Neural cell (in vitro differentiated cells): ENCODE results near the gene NCDN. TPM values are rescaled to one million over a fixed set of nuclear protein-coding genes. Genes with fewer than 3 reads are reported as not detected.

Experiments
- H2AFZ ChIP-seq: fragments of 200-600, 300-800 bp; sonication (generic), shearing (Covaris generic); 2 replicates; pipeline ENCODE4 v1.6.0; 2014; ENCODE audit warnings: low read depth, mild to moderate bottlenecking, antibody characterized with exemption, low read length, moderate library complexity
- H3F3A ChIP-seq: fragments of 200-600 bp; shearing (Covaris generic); 2 replicates; pipeline ENCODE4 v1.6.1; 2016; ENCODE audit warnings: mild to moderate bottlenecking, moderate library complexity, mixed read lengths, antibody characterized with exemption, low read length; ENCODE audit not compliant: insufficient read depth, poor library complexity, severe bottlenecking
- H3K27ac ChIP-seq: fragments of 200-600, 300-800 bp; sonication (generic), shearing (Covaris generic); 2 replicates; pipeline ENCODE4 v1.5.1; 2014; ENCODE audit warnings: mild to moderate bottlenecking, low read length, moderate library complexity
- H3K27me3 ChIP-seq: fragments of 300-800, 200-600 bp; sonication (generic), shearing (Covaris generic); 2 replicates; pipeline ENCODE4 v1.6.0; 2014; ENCODE audit warnings: mild to moderate bottlenecking, low read depth, low read length, moderate library complexity; ENCODE audit not compliant: insufficient read depth
- H3K36me3 ChIP-seq: fragments of 300-800, 200-600 bp; sonication (generic), shearing (Covaris generic); 2 replicates; pipeline ENCODE4 v1.5.1; 2014; ENCODE audit warnings: mild to moderate bottlenecking, antibody characterized with exemption, low read length, moderate library complexity; ENCODE audit not compliant: insufficient read depth
- H3K4me2 ChIP-seq: fragments of 300-800, 200-600 bp; sonication (generic), shearing (Covaris generic); 2 replicates; pipeline ENCODE4 v1.6.0; 2014; ENCODE audit warnings: mild to moderate bottlenecking, low read length
- H3K4me3 ChIP-seq: fragments of 300-800, 200-600 bp; sonication (generic), shearing (Covaris generic); 2 replicates; pipeline ENCODE4 v1.5.1; 2014; ENCODE audit warnings: mild to moderate bottlenecking, low read length, moderate library complexity
- H3K79me2 ChIP-seq: fragments of 200-600 bp; shearing (Covaris generic); replicated peaks from 2 replicates; pipeline ENCODE4 v1.6.0; 2014; ENCODE audit warnings: mild to moderate bottlenecking, low read length, moderate library complexity; ENCODE audit not compliant: insufficient read depth
- H3K9ac ChIP-seq: fragments of 300-800, 200-600 bp; sonication (generic), shearing (Covaris generic); 2 replicates; pipeline ENCODE4 v1.6.1; 2016; ENCODE audit warnings: mild to moderate bottlenecking, low read length, mixed read lengths
- H3K9me2 ChIP-seq: fragments of 200-600 bp; shearing (Covaris generic); 2 replicates; pipeline ENCODE4 v1.6.1; 2016; ENCODE audit warnings: mild to moderate bottlenecking, low read length, mixed read lengths; ENCODE audit not compliant: insufficient read depth
- H3K9me3 ChIP-seq: fragments of 200-600, 300-800 bp; sonication (generic), shearing (Covaris generic); 2 replicates; pipeline ENCODE4 v1.6.1; 2016; ENCODE audit warnings: mild to moderate bottlenecking, mixed run types, low read length, moderate library complexity, mixed read lengths
- H4K20me1 ChIP-seq: fragments of 200-600 bp; shearing (Covaris generic); 2 replicates; pipeline ENCODE4 v1.6.1; 2016; ENCODE audit warnings: mild to moderate bottlenecking, mixed run types; ENCODE audit not compliant: insufficient read depth
- EP300 ChIP-seq: fragments of 450-650 bp; conservative IDR thresholded peaks from 2 replicates; pipeline ENCODE4 v1.6.1; 2014; ENCODE audit warnings: antibody characterized with exemption, mild to moderate bottlenecking, moderate library complexity; ENCODE audit not compliant: poor library complexity, severe bottlenecking
- MXI1 ChIP-seq: fragments of 450-650 bp; conservative IDR thresholded peaks from 2 replicates; pipeline ENCODE4 v1.6.1; 2014; ENCODE audit warnings: antibody characterized with exemption, mild to moderate bottlenecking; ENCODE audit not compliant: poor library complexity, severe bottlenecking
- POLR2AphosphoS5 ChIP-seq: IDR thresholded peaks from 2 replicates; pipeline ENCODE4 v1.6.1; 2012
- RAD21 ChIP-seq: fragments of 450-650 bp; conservative IDR thresholded peaks from 2 replicates; pipeline ENCODE4 v1.6.1; 2014; ENCODE audit warnings: antibody characterized with exemption, mild to moderate bottlenecking, moderate library complexity
- SMC3 ChIP-seq: fragments of 450-650 bp; conservative IDR thresholded peaks from 2 replicates; pipeline ENCODE4 v1.6.1; 2014; ENCODE audit warnings: antibody characterized with exemption, mild to moderate bottlenecking, moderate library complexity; ENCODE audit not compliant: poor library complexity
- TAF1 ChIP-seq: IDR thresholded peaks from 2 replicates; pipeline ENCODE4 v1.6.1; 2012; ENCODE audit warnings: low read depth
- polyA minus RNA-seq: library from RNA; depleted of rRNA, polyadenylated mRNA; stranded (reverse); fragments of >200 nt; gene quantifications from 2 replicates; pipeline ENCODE4 v1.2.3, GENCODE V29; 2014
- polyA plus RNA-seq: library from polyadenylated mRNA; depleted of rRNA; stranded (reverse); fragments of >200 nt; gene quantifications from 2 replicates; pipeline ENCODE4 v1.2.3, GENCODE V29; 2014
- TF ChIP-seq, protein P1 (sequence below): fragments of 450-650 bp; IDR thresholded peaks from 2 replicates; pipeline ENCODE4 v1.5.1; 2014; ENCODE audit warnings: antibody characterized with exemption, mild to moderate bottlenecking, moderate library complexity; ENCODE audit not compliant: poor library complexity, severe bottlenecking
- TF ChIP-seq, protein P2 (sequence below): IDR thresholded peaks from 2 replicates; pipeline ENCODE4 v1.6.1; 2012; ENCODE audit warnings: borderline replicate concordance

The NCDN gene, protein sequence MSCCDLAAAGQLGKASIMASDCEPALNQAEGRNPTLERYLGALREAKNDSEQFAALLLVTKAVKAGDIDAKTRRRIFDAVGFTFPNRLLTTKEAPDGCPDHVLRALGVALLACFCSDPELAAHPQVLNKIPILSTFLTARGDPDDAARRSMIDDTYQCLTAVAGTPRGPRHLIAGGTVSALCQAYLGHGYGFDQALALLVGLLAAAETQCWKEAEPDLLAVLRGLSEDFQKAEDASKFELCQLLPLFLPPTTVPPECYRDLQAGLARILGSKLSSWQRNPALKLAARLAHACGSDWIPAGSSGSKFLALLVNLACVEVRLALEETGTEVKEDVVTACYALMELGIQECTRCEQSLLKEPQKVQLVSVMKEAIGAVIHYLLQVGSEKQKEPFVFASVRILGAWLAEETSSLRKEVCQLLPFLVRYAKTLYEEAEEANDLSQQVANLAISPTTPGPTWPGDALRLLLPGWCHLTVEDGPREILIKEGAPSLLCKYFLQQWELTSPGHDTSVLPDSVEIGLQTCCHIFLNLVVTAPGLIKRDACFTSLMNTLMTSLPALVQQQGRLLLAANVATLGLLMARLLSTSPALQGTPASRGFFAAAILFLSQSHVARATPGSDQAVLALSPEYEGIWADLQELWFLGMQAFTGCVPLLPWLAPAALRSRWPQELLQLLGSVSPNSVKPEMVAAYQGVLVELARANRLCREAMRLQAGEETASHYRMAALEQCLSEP
- 66.1 and 73.5 TPM in 2 replicates for polyA plus RNA-seq
- 74.0 and 76.9 TPM in 2 replicates for polyA minus RNA-seq

DNA sequence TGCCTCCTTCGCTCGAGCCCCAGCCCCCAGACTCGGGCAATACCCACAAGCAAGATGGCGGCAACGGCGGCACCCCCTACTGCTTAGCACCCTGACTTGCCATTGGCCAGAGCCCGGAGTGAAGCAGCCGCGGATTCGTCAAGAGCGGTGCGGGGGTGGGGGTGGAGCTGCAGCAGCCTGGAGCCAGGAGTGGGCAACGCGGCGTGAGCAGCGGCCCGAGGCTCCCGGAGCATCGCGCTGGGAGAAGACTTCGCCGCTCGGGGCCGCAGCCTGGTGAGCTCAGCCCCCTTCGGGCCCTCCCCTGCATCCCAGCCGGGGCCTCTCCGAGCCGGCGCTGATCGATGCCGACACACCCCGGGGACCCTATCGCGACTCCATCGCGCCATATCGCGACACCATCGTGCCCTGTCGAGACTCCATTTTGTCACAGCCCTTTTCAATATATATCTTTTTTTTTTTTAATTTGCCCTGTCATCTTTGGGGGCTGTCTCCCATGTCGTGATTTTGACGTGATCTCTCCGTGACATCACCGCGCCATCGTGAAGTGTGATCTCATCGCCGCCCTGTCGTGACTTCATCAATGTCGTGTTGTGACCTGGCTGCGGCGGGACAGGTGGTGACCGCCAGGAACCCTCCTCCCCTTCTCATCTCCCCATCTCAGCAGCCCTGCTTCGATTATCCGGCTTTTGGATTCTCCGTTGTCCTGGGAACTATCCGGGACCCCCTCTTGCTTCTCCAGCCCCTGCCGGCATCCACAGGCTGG, at the start of gene NCDN:
TSS of gene NCDN (plus strand) at position 189 of the 763 bp plus-strand sequence. CDS start at position 581, 392 bp downstream.
- peak within 1 kb of the TSS; percentile 66 for H2AFZ ChIP-seq

DNA sequence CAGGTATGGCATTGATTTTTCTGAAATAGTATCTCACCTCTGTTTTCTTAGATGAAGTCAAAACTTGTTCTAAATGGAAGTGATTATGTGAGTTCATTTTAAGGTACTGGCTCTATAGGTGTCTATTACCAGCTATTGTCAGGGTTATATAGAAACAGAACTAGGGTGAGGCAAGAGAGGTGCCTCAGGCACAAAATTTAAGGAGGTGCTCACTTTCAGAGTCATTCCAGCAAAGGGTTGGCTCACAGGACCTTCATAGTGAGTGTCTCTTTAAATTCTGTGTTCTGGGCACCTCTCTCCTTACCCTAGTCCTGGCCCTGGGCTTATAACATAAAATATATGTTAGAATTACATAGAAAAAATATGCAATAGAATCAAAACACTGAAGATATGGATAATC, 49.7 kb upstream of the NCDN start:
- H3K9me2 ChIP-seq = no peaks in the 10 kb centered on the region
- H3K9ac ChIP-seq = no peak overlapping the region
- no peaks in the 10 kb centered on the region for H3K36me3 ChIP-seq
- H3F3A ChIP-seq = no peaks in the 10 kb centered on the region
- no peak overlapping the region for H3K27ac ChIP-seq
- H3K4me3 ChIP-seq = no peak overlapping the region
- no peaks in the 10 kb centered on the region for H4K20me1 ChIP-seq
- H2AFZ ChIP-seq = no peak overlapping the region
- peaks cover 3% of the 10 kb centered on the region for H3K79me2 ChIP-seq
- TF ChIP-seq RAD21 = no peak
- no peak for TF ChIP-seq POLR2AphosphoS5
- TF ChIP-seq, protein P1, sequence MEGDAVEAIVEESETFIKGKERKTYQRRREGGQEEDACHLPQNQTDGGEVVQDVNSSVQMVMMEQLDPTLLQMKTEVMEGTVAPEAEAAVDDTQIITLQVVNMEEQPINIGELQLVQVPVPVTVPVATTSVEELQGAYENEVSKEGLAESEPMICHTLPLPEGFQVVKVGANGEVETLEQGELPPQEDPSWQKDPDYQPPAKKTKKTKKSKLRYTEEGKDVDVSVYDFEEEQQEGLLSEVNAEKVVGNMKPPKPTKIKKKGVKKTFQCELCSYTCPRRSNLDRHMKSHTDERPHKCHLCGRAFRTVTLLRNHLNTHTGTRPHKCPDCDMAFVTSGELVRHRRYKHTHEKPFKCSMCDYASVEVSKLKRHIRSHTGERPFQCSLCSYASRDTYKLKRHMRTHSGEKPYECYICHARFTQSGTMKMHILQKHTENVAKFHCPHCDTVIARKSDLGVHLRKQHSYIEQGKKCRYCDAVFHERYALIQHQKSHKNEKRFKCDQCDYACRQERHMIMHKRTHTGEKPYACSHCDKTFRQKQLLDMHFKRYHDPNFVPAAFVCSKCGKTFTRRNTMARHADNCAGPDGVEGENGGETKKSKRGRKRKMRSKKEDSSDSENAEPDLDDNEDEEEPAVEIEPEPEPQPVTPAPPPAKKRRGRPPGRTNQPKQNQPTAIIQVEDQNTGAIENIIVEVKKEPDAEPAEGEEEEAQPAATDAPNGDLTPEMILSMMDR = no peak
- TF ChIP-seq MXI1 = no peak
- TF ChIP-seq EP300 = no peak
- TF ChIP-seq, protein P2, sequence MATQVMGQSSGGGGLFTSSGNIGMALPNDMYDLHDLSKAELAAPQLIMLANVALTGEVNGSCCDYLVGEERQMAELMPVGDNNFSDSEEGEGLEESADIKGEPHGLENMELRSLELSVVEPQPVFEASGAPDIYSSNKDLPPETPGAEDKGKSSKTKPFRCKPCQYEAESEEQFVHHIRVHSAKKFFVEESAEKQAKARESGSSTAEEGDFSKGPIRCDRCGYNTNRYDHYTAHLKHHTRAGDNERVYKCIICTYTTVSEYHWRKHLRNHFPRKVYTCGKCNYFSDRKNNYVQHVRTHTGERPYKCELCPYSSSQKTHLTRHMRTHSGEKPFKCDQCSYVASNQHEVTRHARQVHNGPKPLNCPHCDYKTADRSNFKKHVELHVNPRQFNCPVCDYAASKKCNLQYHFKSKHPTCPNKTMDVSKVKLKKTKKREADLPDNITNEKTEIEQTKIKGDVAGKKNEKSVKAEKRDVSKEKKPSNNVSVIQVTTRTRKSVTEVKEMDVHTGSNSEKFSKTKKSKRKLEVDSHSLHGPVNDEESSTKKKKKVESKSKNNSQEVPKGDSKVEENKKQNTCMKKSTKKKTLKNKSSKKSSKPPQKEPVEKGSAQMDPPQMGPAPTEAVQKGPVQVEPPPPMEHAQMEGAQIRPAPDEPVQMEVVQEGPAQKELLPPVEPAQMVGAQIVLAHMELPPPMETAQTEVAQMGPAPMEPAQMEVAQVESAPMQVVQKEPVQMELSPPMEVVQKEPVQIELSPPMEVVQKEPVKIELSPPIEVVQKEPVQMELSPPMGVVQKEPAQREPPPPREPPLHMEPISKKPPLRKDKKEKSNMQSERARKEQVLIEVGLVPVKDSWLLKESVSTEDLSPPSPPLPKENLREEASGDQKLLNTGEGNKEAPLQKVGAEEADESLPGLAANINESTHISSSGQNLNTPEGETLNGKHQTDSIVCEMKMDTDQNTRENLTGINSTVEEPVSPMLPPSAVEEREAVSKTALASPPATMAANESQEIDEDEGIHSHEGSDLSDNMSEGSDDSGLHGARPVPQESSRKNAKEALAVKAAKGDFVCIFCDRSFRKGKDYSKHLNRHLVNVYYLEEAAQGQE = no peak
- H3K9me3 ChIP-seq = no peaks in the 10 kb centered on the region
- no peak overlapping the region for H3K4me2 ChIP-seq
- no peaks in the 10 kb centered on the region for H3K27me3 ChIP-seq

More for the DNA sequence above, at the start of gene NCDN:
- Histone ChIP-seq H3K27me3 (no peaks in the 10 kb centered on the region), H3K4me2 (peak within 1 kb of the TSS; percentile 90), H3K9me3 (no peaks in the 10 kb centered on the region), H3K9ac (peak within 1 kb of the TSS; percentile 87), H3F3A (peaks cover 5% of the 10 kb centered on the region), H4K20me1 (no peaks in the 10 kb centered on the region), H3K9me2 (no peaks in the 10 kb centered on the region), H3K79me2 (peaks cover 18% of the 10 kb centered on the region), H3K4me3 (peak within 1 kb of the TSS; percentile 93), H3K27ac (peak within 1 kb of the TSS; percentile 91), H3K36me3 (no peaks in the 10 kb centered on the region)
- TF ChIP-seq MXI1 (peak; percentile 63), EP300 (peak; percentile 47), SMC3 (peak; percentile 39), TAF1 (no peak), POLR2AphosphoS5 (no peak), RAD21 (no peak)
- TF ChIP-seq, protein P1 = peak; percentile 27
- TF ChIP-seq, protein P2 = peak; percentile 38
